Neuronal stem cell (in vitro differentiated cells): Measurements from ENCODE around the gene REV1.
"Not testable (repeated sequence)": the region's sequence is repeated elsewhere in the genome, so short reads cannot be mapped to it uniquely, and the experiment has no call there.

ENCODE experiments used
- DNase-seq: peaks from one replicate; pipeline ENCODE4 v3.0.0-alpha.2; 2013; ENCODE audit warnings: low spot score
- H2AFZ ChIP-seq: one replicate; pipeline ENCODE4 v1.6.1; 2013; ENCODE audit warnings: mild to moderate bottlenecking, low read length, inconsistent platforms
- H2AK5ac ChIP-seq: 2 replicates; pipeline ENCODE4 v1.6.1; 2013; ENCODE audit warnings: low read depth, mild to moderate bottlenecking, inconsistent platforms, low read length, moderate library complexity, mixed read lengths
- H2BK120ac ChIP-seq: 2 replicates; pipeline ENCODE4 v1.6.1; 2013; ENCODE audit warnings: low read depth, mild to moderate bottlenecking, inconsistent platforms, low read length, moderate library complexity, mixed read lengths
- H2BK12ac ChIP-seq: one replicate; pipeline ENCODE4 v1.6.1; 2013; ENCODE audit warnings: low read length, inconsistent platforms
- H2BK15ac ChIP-seq: 2 replicates; pipeline ENCODE4 v1.6.1; 2013; ENCODE audit warnings: mild to moderate bottlenecking, low read length, inconsistent platforms, mixed read lengths
- H2BK5ac ChIP-seq: one replicate; pipeline ENCODE4 v1.6.1; 2013; ENCODE audit warnings: inconsistent platforms, mild to moderate bottlenecking, low read length, moderate library complexity
- H3K14ac ChIP-seq: one replicate; pipeline ENCODE4 v1.6.1; 2013; ENCODE audit warnings: low read length, inconsistent platforms
- H3K18ac ChIP-seq: 2 replicates; pipeline ENCODE4 v1.6.1; 2013; ENCODE audit warnings: low read length, inconsistent platforms
- H3K23ac ChIP-seq: 2 replicates; pipeline ENCODE4 v1.6.1; 2013; ENCODE audit warnings: low read depth, mild to moderate bottlenecking, mixed read lengths, low read length, inconsistent platforms; ENCODE audit not compliant: poor library complexity
- H3K27ac ChIP-seq: replicated peaks from 3 replicates; pipeline ENCODE4 v1.5.1; 2013; ENCODE audit warnings: low read length, inconsistent platforms
- H3K27me3 ChIP-seq, 3 experiments: 2 replicates each; pipeline ENCODE4 v1.6.1; 2013; ENCODE audit warnings: low read length in 3 of 3, mild to moderate bottlenecking in 2 of 3, inconsistent platforms in 1 of 3, low read depth in 1 of 3, mixed read lengths in 1 of 3, moderate library complexity in 1 of 3; ENCODE audit not compliant: control insufficient read depth in 3 of 3, insufficient read depth in 3 of 3
- H3K36me3 ChIP-seq, 2 donors: replicated peaks in 1 of 2; 2 replicates each; pipeline ENCODE4 v1.6.1; 2013; ENCODE audit warnings: low read length in 2 of 2; ENCODE audit not compliant: control insufficient read depth in 2 of 2, insufficient read depth in 2 of 2
- H3K4ac ChIP-seq: 2 replicates; pipeline ENCODE4 v1.6.1; 2013; ENCODE audit warnings: inconsistent platforms, mild to moderate bottlenecking, low read length, moderate library complexity
- H3K4me1 ChIP-seq, 2 donors: 1 replicate in 1 of 2; 2 replicates in 1 of 2; pipeline ENCODE4 v1.6.1; 2013; ENCODE audit warnings: low read length in 2 of 2, low read depth in 1 of 2; ENCODE audit not compliant: control insufficient read depth in 2 of 2, insufficient read depth in 1 of 2
- H3K4me2 ChIP-seq: one replicate; pipeline ENCODE4 v1.6.1; 2013; ENCODE audit warnings: mild to moderate bottlenecking, low read length, inconsistent platforms; ENCODE audit not compliant: insufficient read depth, poor library complexity, severe bottlenecking
- H3K4me3 ChIP-seq, 2 donors: 2 replicates each; pipeline ENCODE4 v1.5.1; 2013; ENCODE audit warnings: low read length in 2 of 2, mild to moderate bottlenecking in 2 of 2, inconsistent platforms in 1 of 2, moderate library complexity in 1 of 2
- H3K79me1 ChIP-seq: one replicate; pipeline ENCODE4 v1.6.1; 2013; ENCODE audit warnings: low read depth, mild to moderate bottlenecking, inconsistent platforms, low read length, moderate library complexity
- H3K9ac ChIP-seq: one replicate; pipeline ENCODE4 v1.6.1; 2013; ENCODE audit warnings: mild to moderate bottlenecking, low read depth, low read length, inconsistent platforms; ENCODE audit not compliant: poor library complexity
- H3K9me3 ChIP-seq, 2 donors: replicated peaks in 1 of 2; 2 replicates each; pipeline versions ENCODE3 to v1.6.1; 2013; ENCODE audit warnings: low read length in 2 of 2, mild to moderate bottlenecking in 2 of 2, inconsistent platforms in 1 of 2, low read depth in 1 of 2, mixed read lengths in 1 of 2, moderate library complexity in 1 of 2; ENCODE audit not compliant: control insufficient read depth in 2 of 2, insufficient read depth in 1 of 2
- H4K8ac ChIP-seq: one replicate; pipeline ENCODE4 v1.6.1; 2013; ENCODE audit warnings: low read depth, mild to moderate bottlenecking, inconsistent platforms, low read length, moderate library complexity
- H4K91ac ChIP-seq: one replicate; pipeline ENCODE4 v1.6.1; 2013; ENCODE audit warnings: low read length, low read depth, mild to moderate bottlenecking, inconsistent platforms; ENCODE audit not compliant: poor library complexity
- WGBS, 2 donors: extraction: QIAGEN DNeasy Blood & Tissue Kit; methylation state at CpG; one replicate each; pipeline ENCODE4 v1.1.7; 2013; ENCODE audit warnings: missing lambda C conversion rate in 2 of 2, mixed read lengths in 1 of 2; ENCODE audit not compliant: insufficient read length in 2 of 2, insufficient replicate concordance in 1 of 2; ENCODE audit errors: extremely low coverage in 2 of 2; 5-methylcytosine and 5-hydroxymethylcytosine counted together

Gene REV1

DNA sequence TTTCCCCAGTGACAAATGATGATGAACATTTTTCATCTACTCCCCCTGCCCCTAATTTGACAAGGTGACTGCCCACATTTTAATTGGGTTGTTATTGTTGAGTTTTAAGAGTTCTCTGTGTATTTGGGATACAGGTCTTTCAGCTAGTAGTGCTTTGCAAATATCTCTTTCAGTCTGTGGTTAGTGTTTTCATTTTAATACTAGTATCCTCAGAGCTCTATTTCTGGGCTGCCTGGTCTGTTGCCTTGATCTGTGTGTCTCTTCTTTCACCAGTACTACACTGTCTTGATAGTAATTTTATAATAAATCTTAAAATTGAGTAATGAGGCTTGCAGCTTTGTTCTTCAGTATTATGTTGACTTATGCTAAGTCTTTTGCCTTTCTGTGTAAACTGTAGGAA is 133.0 kb downstream of the REV1 start:
- Histone ChIP-seq H2BK12ac (no peak overlapping the region), H3K14ac (no peak overlapping the region), H2AFZ (no peak overlapping the region)

DNA sequence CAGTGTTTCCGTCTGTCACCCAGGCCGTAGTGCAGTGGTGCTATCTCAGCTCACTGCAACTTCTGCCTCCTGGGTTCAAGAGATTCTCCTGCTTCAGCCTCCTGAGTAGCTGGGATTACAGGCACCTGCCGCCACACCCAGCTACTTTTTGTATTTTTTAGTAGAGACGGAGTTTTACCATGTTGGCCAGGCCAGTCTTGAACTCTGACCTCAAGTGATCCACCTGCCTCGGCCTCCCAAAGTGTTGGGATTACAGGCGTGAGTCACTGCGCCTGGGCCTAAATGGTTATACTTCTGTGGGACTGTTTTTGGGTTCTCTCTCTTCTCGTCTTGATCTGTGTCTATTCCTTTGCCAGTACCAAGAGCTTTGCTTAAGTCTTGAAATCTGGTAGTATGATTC is 135.0 kb downstream of the REV1 start:
- H4K8ac ChIP-seq, H3K23ac ChIP-seq, H2AK5ac ChIP-seq, H2BK15ac ChIP-seq, H3K27ac ChIP-seq, H3K4ac ChIP-seq, H3K36me3 ChIP-seq, H3K27me3 ChIP-seq, H3K4me2 ChIP-seq, H2BK120ac ChIP-seq, H3K18ac ChIP-seq, H3K14ac ChIP-seq, H2AFZ ChIP-seq, H2BK12ac ChIP-seq, H3K9ac ChIP-seq, H3K4me3 ChIP-seq, H2BK5ac ChIP-seq, H4K91ac ChIP-seq, H3K4me1 ChIP-seq, DNase-seq, H3K9me3 ChIP-seq, H3K79me1 ChIP-seq: not testable (repeated sequence)
- WGBS, 2 donors = no CpG with 5 or more reads among the region's 8 CpGs

More for the DNA sequence above, 133.0 kb downstream of the REV1 start:
- Histone ChIP-seq H3K79me1 (no peaks in the 10 kb centered on the region), H3K4me2 (no peak overlapping the region), H3K9ac (no peak overlapping the region), H3K18ac (no peak overlapping the region), H3K36me3 (peaks cover 0 to 20% of the 10 kb centered on the region in 2 donors), H3K27me3 (no peaks in the 10 kb centered on the region), H2BK5ac (no peak overlapping the region), H2AK5ac (no peak overlapping the region), H3K9me3 (no peaks in the 10 kb centered on the region), H3K4me1 (no peaks in the 10 kb centered on the region), H2BK15ac (no peak overlapping the region), H3K27ac (no peak overlapping the region), H3K23ac (no peak overlapping the region), H3K4me3 (no peak overlapping the region), H3K4ac (no peak overlapping the region), H2BK120ac (no peak overlapping the region), H4K91ac (no peak overlapping the region), H4K8ac (no peak overlapping the region)
- DNase-seq = no peak

DNA sequence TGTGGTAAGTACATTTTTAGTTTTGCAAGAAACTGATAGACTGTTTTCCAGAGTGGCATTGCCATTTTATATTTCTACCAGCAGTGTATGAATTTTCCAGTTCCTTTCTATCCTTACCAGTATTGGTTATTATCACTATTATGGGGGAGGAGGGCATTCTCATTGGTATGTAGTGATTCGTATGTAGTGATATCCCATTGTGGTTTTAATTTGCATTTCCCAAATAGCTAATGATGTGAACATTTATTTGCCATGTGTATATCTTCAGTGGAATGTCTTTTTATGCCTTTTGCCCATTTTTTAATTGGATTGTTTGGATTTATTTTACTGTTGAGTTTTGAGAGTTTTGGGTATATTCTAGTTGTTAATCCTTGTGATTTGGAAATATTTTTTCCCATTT is 135.7 kb downstream of the REV1 start:
- H3K4ac ChIP-seq = no peak overlapping the region
- no peak overlapping the region for H3K4me3 ChIP-seq
- H2BK5ac ChIP-seq = no peak overlapping the region
- no peak overlapping the region for H3K23ac ChIP-seq
- no peak overlapping the region for H2BK120ac ChIP-seq
- H3K9me3 ChIP-seq = no peaks in the 10 kb centered on the region
- H3K27me3 ChIP-seq = no peaks in the 10 kb centered on the region
- H3K27ac ChIP-seq = no peak overlapping the region
- H2BK12ac ChIP-seq = no peak overlapping the region
- H2BK15ac ChIP-seq = no peak overlapping the region
- H4K8ac ChIP-seq = no peak overlapping the region
- H2AFZ ChIP-seq = no peak overlapping the region
- no peak overlapping the region for H4K91ac ChIP-seq
- H3K79me1 ChIP-seq = no peaks in the 10 kb centered on the region
- H3K4me2 ChIP-seq = no peak overlapping the region
- no peaks in the 10 kb centered on the region for H3K36me3 ChIP-seq
- no peak overlapping the region for H3K18ac ChIP-seq
- H3K9ac ChIP-seq = no peak overlapping the region
- WGBS, 2 donors = no CpG with 5 or more reads among the region's 1 CpG
- no peak overlapping the region for H2AK5ac ChIP-seq
- H3K14ac ChIP-seq = no peak overlapping the region
- no peak for DNase-seq
- no peaks in the 10 kb centered on the region for H3K4me1 ChIP-seq
